A549 treated with Mapracorat at 1 μM for 4 hours (cell line): ENCODE data around the gene MAX. TPM values are rescaled to one million over a fixed set of nuclear protein-coding genes. Genes with fewer than 3 reads are reported as not detected.

ENCODE experiments used
- total RNA-seq: library from RNA; stranded (reverse); fragments of 200-300 nt; extraction: Qiagen RNA extraction; gene quantifications from 5 replicates; pipeline ENCODE4 v1.2.3, GENCODE V29; 2022

MAX gene, protein sequence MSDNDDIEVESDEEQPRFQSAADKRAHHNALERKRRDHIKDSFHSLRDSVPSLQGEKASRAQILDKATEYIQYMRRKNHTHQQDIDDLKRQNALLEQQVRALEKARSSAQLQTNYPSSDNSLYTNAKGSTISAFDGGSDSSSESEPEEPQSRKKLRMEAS
- 54.9 to 64.8 TPM (median 56.5 TPM) in 5 replicates for total RNA-seq

DNA sequence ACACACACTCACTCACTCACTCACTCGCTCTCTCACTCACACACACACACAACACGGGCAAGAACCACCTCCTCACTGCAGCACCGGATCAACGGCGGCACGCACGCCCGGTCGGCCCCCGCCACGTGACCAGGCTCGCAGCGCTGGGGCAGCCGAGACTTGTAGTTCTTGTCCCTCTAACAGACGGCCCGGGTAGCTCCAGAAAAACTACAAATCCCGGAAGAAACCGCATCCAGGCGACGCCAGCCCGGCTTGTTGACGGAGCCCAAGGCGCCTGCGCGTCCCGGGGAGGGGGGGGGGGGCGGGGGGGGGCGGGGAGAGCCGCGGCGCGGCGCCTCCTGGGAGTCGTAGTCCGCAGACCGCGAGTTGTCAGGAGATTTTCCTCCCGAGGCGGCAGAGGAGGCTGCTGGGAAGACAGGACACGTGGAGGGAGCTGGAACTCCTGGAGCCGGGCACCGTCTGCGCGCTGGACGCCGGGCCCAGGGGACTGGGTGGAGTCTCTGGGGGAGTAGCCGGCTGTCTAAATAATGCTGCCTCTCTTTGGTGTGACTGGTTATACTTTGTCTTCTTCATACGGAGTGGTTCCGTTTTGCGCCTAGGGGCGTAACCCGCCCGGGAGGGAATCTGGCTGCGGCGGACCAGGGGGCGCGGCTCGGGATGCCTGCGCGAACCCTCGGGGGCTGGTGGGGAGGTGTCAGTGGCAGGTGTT, at the start of gene MAX:
Gene MAX, minus strand, starts transcription at position 77 of the 709 bp plus-strand sequence. CDS start 178 bp downstream, outside the sequence.

Other genes starting within 250 kb of the MAX start
- gene SPTB, start 222.6 kb downstream of the MAX start, total RNA-seq: 1.4 to 1.9 TPM (median 1.5 TPM) in 5 replicates
- gene CHURC1, start 188.1 kb downstream of the MAX start, total RNA-seq: 73.1 to 139 TPM (median 80.9 TPM) in 5 replicates
- gene GPX2, start 159.8 kb downstream of the MAX start, total RNA-seq: 187 to 289 TPM (median 202 TPM) in 5 replicates
- gene RAB15, start 130.2 kb downstream of the MAX start, total RNA-seq: 18.9 to 21.5 TPM (median 20.2 TPM) in 5 replicates
- 21.1 to 27.2 TPM (median 22.2 TPM) in 5 replicates for gene FNTB, start 115.6 kb downstream of the MAX start, total RNA-seq